HepG2 (cell line): ENCODE results near the gene NKD2. TPM values are rescaled to one million over a fixed set of nuclear protein-coding genes. Genes with fewer than 3 reads are reported as not detected.

Source experiments
- ATAC-seq: fragments of 200-7000 bp; cut with Tn5 transposase; 3 replicates; pipeline ENCODE4 v1.9.1; 2020; ENCODE audit warnings: mild to moderate bottlenecking, moderate library complexity
- BruUV-seq: library from RNA; stranded (reverse); fragments of 400-500 nt; replicated peaks from 2 replicates; lab custom pipeline; 2021; lab: Mats Ljungman, UMichigan
- CTCF ChIA-PET: fragments of 300-600 bp; formaldehyde crosslinking; extraction: SDS; loops from one replicate; lab custom pipeline; 2021; ENCODE audit warnings: low total read pairs, inconsistent platforms, low intra/inter-chr PET ratio; lab: Yijun Ruan, JAX
- POLR2A ChIA-PET: fragments of 350-600 bp; sonication (Branson Sonifier 250); formaldehyde crosslinking; loops from one replicate; lab custom pipeline; 2020; ENCODE audit warnings: antibody characterized with exemption, inconsistent platforms; lab: Yijun Ruan, JAX
- DNase-seq: peaks from one replicate; pipeline ENCODE4 v3.0.0-alpha.2; 2015; ENCODE audit warnings: low spot score
- FAIRE-seq: peaks from 3 replicates; lab custom pipeline; 2011; peaks lifted over from hg19 to GRCh38; lab: Jason Lieb, UNC
- H2AFZ ChIP-seq: one replicate; pipeline ENCODE4 v1.6.1; 2011; ENCODE audit warnings: low read length, inconsistent platforms
- H3K27ac ChIP-seq: fragments of 300-600 bp; 3 replicates; pipeline ENCODE4 v1.8.0; 2011; ENCODE audit warnings: mixed run types, mild to moderate bottlenecking, mixed read lengths, low read length, inconsistent platforms; ENCODE audit not compliant: insufficient read depth; ENCODE audit errors: extremely low read length
- H3K27me3 ChIP-seq, 2 experiments: fragments of 200-600 bp in 1 of 2; 2 replicates in 1 of 2; 3 replicates in 1 of 2; pipeline versions ENCODE4 v1.6.0 to v1.8.0; 2011; ENCODE audit warnings: low read length in 2 of 2, mild to moderate bottlenecking in 2 of 2, moderate library complexity in 2 of 2, inconsistent platforms in 1 of 2; ENCODE audit not compliant: insufficient read depth in 2 of 2, control insufficient read depth in 1 of 2
- H3K36me3 ChIP-seq, 2 experiments: fragments of 200-600 bp in 1 of 2; replicated peaks in 1 of 2; 2 replicates in 1 of 2; 3 replicates in 1 of 2; pipeline versions ENCODE4 v1.5.1 to v1.8.0; 2011; ENCODE audit warnings: low read length in 2 of 2, inconsistent platforms in 1 of 2; ENCODE audit not compliant: insufficient read depth in 2 of 2, control insufficient read depth in 1 of 2
- H3K4me1 ChIP-seq: 2 replicates; pipeline ENCODE4 v1.5.1; 2012; ENCODE audit warnings: low read length, inconsistent platforms; ENCODE audit not compliant: insufficient read depth
- H3K4me2 ChIP-seq: 2 replicates; pipeline ENCODE4 v1.6.0; 2011; ENCODE audit warnings: low read depth, low read length, inconsistent platforms
- H3K4me3 ChIP-seq, 3 experiments: fragments of 200-600 bp in 1 of 3; sonication (generic), shearing (Covaris generic) in 1 of 3; replicated peaks in 1 of 3; 2 replicates each; pipeline ENCODE4 v1.5.1; 2011 to 2016; ENCODE audit warnings: low read length in 3 of 3, inconsistent platforms in 2 of 3, low read depth in 2 of 3, mild to moderate bottlenecking in 2 of 3, control low read depth in 1 of 3, mixed read lengths in 1 of 3; ENCODE audit not compliant: insufficient read depth in 1 of 3
- H3K79me2 ChIP-seq: one replicate; pipeline ENCODE4 v1.6.1; 2011; ENCODE audit warnings: low read length, inconsistent platforms; ENCODE audit not compliant: insufficient read depth
- H3K9ac ChIP-seq: 2 replicates; pipeline ENCODE4 v1.6.0; 2011; ENCODE audit warnings: mild to moderate bottlenecking, low read depth, low read length, inconsistent platforms; ENCODE audit not compliant: insufficient read depth
- H3K9me3 ChIP-seq: 2 replicates; pipeline ENCODE4 v1.5.1; 2012; ENCODE audit warnings: mild to moderate bottlenecking, low read length
- H4K20me1 ChIP-seq: 2 replicates; pipeline ENCODE4 v1.6.0; 2011; ENCODE audit warnings: inconsistent platforms, mild to moderate bottlenecking, low read length, moderate library complexity; ENCODE audit not compliant: insufficient read depth
- ESRRA ChIP-seq: sonication (generic); formaldehyde crosslinking; IDR thresholded peaks from 2 replicates; pipeline ENCODE4 v1.5.1; 2020; ENCODE audit warnings: mild to moderate bottlenecking, low read depth, missing genetic modification reagents
- MAFK ChIP-seq, 2 experiments: IDR thresholded peaks in 1 of 2; conservative IDR thresholded peaks in 1 of 2; 2 replicates each; pipeline ENCODE4 v1.6.1; 2011; ENCODE audit warnings: improper control_type of control experiment in 2 of 2, low read length in 2 of 2
- POLR2G ChIP-seq: fragments of 200-400 bp; formaldehyde crosslinking; IDR thresholded peaks from 2 replicates; pipeline ENCODE4 v1.6.1; 2018; ENCODE audit warnings: mild to moderate bottlenecking, low read depth, low read length, moderate library complexity
- RARA ChIP-seq: IDR thresholded peaks from 2 replicates; pipeline ENCODE4 v1.6.1; 2016; ENCODE audit warnings: missing genetic modification reagents, missing compliant biosample characterization
- RXRA ChIP-seq: sonication (generic); formaldehyde crosslinking; IDR thresholded peaks from 2 replicates; pipeline ENCODE4 v1.5.1; 2020; ENCODE audit warnings: missing genetic modification reagents
- TCF12 ChIP-seq, 2 experiments: fragments of 450-650 bp in 1 of 2; sonication (generic) in 1 of 2; formaldehyde crosslinking in 1 of 2; IDR thresholded peaks; 2 replicates each; pipeline versions ENCODE4 v1.6.1 to v1.8.0; 2017 to 2022; ENCODE audit warnings: antibody characterized with exemption in 1 of 2, mild to moderate bottlenecking in 1 of 2, missing genetic modification reagents in 1 of 2, moderate library complexity in 1 of 2
- ZNF274 ChIP-seq: sonication (generic); formaldehyde crosslinking; IDR thresholded peaks from 2 replicates; pipeline ENCODE4 v1.5.1; 2020; ENCODE audit warnings: mild to moderate bottlenecking, missing genetic modification reagents
- ZNF709 ChIP-seq: sonication (generic); formaldehyde crosslinking; IDR thresholded peaks from 2 replicates; pipeline ENCODE4 v1.5.0; 2020; ENCODE audit warnings: mild to moderate bottlenecking, missing genetic modification reagents
- ZNF761 ChIP-seq: sonication (generic); formaldehyde crosslinking; conservative IDR thresholded peaks from 2 replicates; pipeline ENCODE4 v1.4.0; 2020; ENCODE audit warnings: mild to moderate bottlenecking, missing genetic modification reagents
- ZSCAN29 ChIP-seq: sonication (generic); formaldehyde crosslinking; conservative IDR thresholded peaks from 2 replicates; pipeline ENCODE4 v1.4.0; 2020; ENCODE audit warnings: mild to moderate bottlenecking, missing genetic modification reagents
- WGBS: methylation state at CpG from one replicate; pipeline ENCODE4 v1.1.6; 2017; ENCODE audit warnings: low lambda C conversion rate; 5-methylcytosine and 5-hydroxymethylcytosine counted together
- in situ Hi-C: cut with HindIII; loops from 2 replicates; pipeline ENCODE4 v1.10.0; 2017; ENCODE audit warnings: low pct_unique_long_range_greater_than_20kb; ENCODE audit not compliant: extremely low pct_ligation_motif_present
- intact Hi-C: fragments of 100-400 bp; cut with micrococcal nuclease; formaldehyde crosslinking; loops from one replicate; pipeline ENCODE4 v1.10.0; 2022; ENCODE audit not compliant: unreplicated experiment
- polyA plus RNA-seq, 8 experiments: library from polyadenylated mRNA; depleted of rRNA in 3 of 8; stranded (reverse) in 7 of 8; unstranded in 1 of 8; fragments of >200 nt; fragmentation: Illumina TruSeq in 4 of 8; extraction: Trizol in 4 of 8; gene quantifications; 2 replicates each; pipeline versions ENCODE4 v1.2.1 to v1.2.3, GENCODE V29; 2011 to 2016; ENCODE audit warnings: low read depth in 4 of 8, missing spikeins in 1 of 8, mixed read lengths in 1 of 8; ENCODE audit not compliant: insufficient read depth in 1 of 8
- total RNA-seq, 5 experiments: library from RNA; depleted of rRNA; stranded (reverse); fragments of >200 nt; fragmentation: Illumina TruSeq; extraction: Trizol; gene quantifications; 2 replicates each; pipeline ENCODE4 v1.2.3, GENCODE V29; 2016; ENCODE audit warnings: low read depth in 1 of 5
- TF ChIP-seq, protein P1 (sequence below): sonication (generic); formaldehyde crosslinking; IDR thresholded peaks from 2 replicates; pipeline ENCODE4 v1.4.0; 2020; ENCODE audit warnings: mild to moderate bottlenecking, missing genetic modification reagents

Gene NKD2
- total and polyA plus RNA-seq, 2 of the 13 experiments (the other 11 are each of a cell fraction or from before 2014, with no cell fraction given), result 0.53 to 0.82 TPM

- H4K20me1 ChIP-seq, result 0 out of 2 replicates have a peak, but pooled peaks cover 3% of the 10 kb centered on the region
- H3K9ac ChIP-seq, result no peak overlapping the region
- WGBS, result 49% methylated on average over 15 of the region's 23 CpGs
- H3K4me2 ChIP-seq, result no peak overlapping the region
- H3K4me3 ChIP-seq, result no peak overlapping the region
- peaks cover 7 to 57% of the 10 kb centered on the region in 2 experiments for H3K27me3 ChIP-seq
- in situ Hi-C loops, result no loop called here
- no peak overlapping the region for H3K27ac ChIP-seq
- POLR2A ChIA-PET, result interaction anchor here (1.2 kb wide), 1 partner anchor 154 kb away, joined by 3 read pairs; no protein-coding TSS in a partner anchor
- H3K79me2 ChIP-seq, result no peaks in the 10 kb centered on the region
- no TSS peak for BruUV-seq
- H2AFZ ChIP-seq, result no peak overlapping the region
- ATAC-seq (no peak), FAIRE-seq (no peak), DNase-seq (no peak)
- no peaks in the 10 kb centered on the region for H3K9me3 ChIP-seq
- intact Hi-C loops, result no loop called here
- TF ChIP-seq MAFK (conservative IDR thresholded peaks at IDR 0.05 in 1 of 2, IDR thresholded peaks at IDR 0.05 in 1 of 2; ENCODE audit: low read length in 2 of 2) (0 out of 4 replicates have a peak, but pooled peaks of 1 of the 2 experiments have one; percentile 6), ZNF709 (CRISPR knock-in tag) (no peak)
- CTCF ChIA-PET, result interaction anchor here (0.8 to 4.0 kb wide), 2 partner anchors 11 to 85 kb away, joined by 3 to 34 read pairs; no protein-coding TSS in a partner anchor
- peaks cover 58% of the 10 kb centered on the region for H3K4me1 ChIP-seq
- H3K36me3 ChIP-seq, result no peaks in the 10 kb centered on the region
Observed at GRCh38 chr5:1007681-1008450, 736 bp upstream of the NKD2 start.

DNA sequence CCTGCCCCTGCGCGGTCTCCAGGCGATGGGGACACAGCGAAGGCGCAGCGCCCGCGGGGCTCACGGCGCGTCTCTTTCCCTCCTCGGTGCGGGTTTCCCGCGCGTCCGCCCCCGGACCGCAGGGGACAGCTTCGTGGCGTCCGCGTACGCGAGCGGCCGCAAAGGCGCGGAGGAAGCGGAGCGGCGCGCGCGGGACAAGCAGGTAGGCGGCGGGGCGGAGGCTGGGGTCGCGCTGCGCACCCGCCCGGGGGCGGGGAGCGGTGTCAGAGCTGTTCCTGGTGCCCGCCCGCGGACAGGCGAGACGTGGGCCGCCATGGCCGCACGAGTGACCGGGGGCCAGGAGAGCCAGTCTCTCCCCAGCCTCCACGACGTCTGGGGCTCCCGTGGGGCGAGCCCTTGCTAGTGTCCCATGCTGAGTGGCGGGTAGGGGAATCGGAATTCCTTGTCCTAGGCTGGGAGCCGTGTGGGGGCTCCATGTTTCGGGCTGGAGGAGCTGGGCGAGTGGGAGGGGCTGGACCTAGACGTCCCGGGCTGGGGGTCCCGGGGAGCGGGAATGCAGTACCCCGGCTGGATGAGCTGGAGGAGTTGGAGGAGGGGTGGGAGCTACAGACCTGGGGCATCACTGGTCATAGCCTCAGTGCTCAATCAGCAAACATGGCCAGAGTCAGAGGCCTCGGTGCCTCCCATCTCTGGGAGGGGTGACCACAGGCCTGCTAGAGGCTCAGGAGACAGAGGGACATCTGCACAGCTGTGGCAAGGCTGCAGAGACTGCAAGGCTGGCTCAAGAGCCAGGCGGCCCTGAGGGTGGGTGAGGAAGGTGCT lies 968 bp downstream of the NKD2 start:
- Histone ChIP-seq H3K27me3 (peaks cover 7 to 45% of the 10 kb centered on the region in 2 experiments; a peak in 4 of 5 replicates), H3K4me2 (peak overlapping the region; percentile 42; the same call in 1 of the 2 replicates), H3K4me1 (peaks cover 47% of the 10 kb centered on the region), H3K9ac (no peak overlapping the region), H3K36me3 (no peaks in the 10 kb centered on the region), H3K4me3 (peak overlapping the region in 1 of 3 experiments; percentile 48; a peak in 1 of 6 replicates), H3K9me3 (no peaks in the 10 kb centered on the region), H3K27ac (no peak overlapping the region), H4K20me1 (0 out of 2 replicates have a peak, but pooled peaks cover 3% of the 10 kb centered on the region), H3K79me2 (no peaks in the 10 kb centered on the region), H2AFZ (no peak overlapping the region)
- FAIRE-seq (no peak), ATAC-seq (peak; percentile 30), DNase-seq (no peak)
- intact Hi-C loops (loop anchor here (2.0 kb wide), 1 partner anchor 19 kb away; no protein-coding TSS in a partner anchor), in situ Hi-C loops (no loop called here)
- 64% methylated on average over 45 of the region's 70 CpGs for WGBS
- CTCF ChIA-PET, result interaction anchor here (4.0 kb wide), 1 partner anchor 86 kb away, joined by 34 read pairs; no protein-coding TSS in a partner anchor
- no TSS peak for BruUV-seq
- POLR2A ChIA-PET, result interaction anchor here (0.6 kb wide), 1 partner anchor 16 kb away, joined by 4 read pairs; no protein-coding TSS in a partner anchor
- TF ChIP-seq, protein P1, sequence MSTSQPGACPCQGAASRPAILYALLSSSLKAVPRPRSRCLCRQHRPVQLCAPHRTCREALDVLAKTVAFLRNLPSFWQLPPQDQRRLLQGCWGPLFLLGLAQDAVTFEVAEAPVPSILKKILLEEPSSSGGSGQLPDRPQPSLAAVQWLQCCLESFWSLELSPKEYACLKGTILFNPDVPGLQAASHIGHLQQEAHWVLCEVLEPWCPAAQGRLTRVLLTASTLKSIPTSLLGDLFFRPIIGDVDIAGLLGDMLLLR (CRISPR knock-in tag), result no peak
- TF ChIP-seq ZNF761 (CRISPR knock-in tag), result 0 out of 2 replicates have a peak, but pooled peaks have one; percentile 22
- 0 out of 2 replicates have a peak, but pooled peaks have one; percentile 28 for TF ChIP-seq ESRRA (CRISPR knock-in tag)
- TF ChIP-seq RARA (CRISPR knock-in tag), result no peak
- TF ChIP-seq RXRA, result no peak
- TF ChIP-seq ZSCAN29 (CRISPR knock-in tag), result no peak
- TF ChIP-seq ZNF274 (CRISPR knock-in tag), result no peak
- TF ChIP-seq TCF12 (IDR thresholded peaks at IDR 0.05), result no peak
- 0 out of 2 replicates have a peak, but pooled peaks have one; percentile 37 for TF ChIP-seq TCF12 (CRISPR knock-in tag; IDR thresholded peaks at IDR 0.05)
- no peak for TF ChIP-seq POLR2G
